DOHH2 (cell line): ENCODE results near the gene CEP63.

Experiments used
- H3F3A ChIP-seq: fragments of 200-600 bp; sonication (generic), shearing (Covaris generic); 2 replicates; pipeline ENCODE4 v1.6.0; 2016; ENCODE audit warnings: antibody characterized with exemption, mild to moderate bottlenecking; ENCODE audit not compliant: control insufficient read depth, insufficient read depth
- H3K27ac ChIP-seq: fragments of 200-600 bp; sonication (generic); 2 replicates; pipeline ENCODE4 v1.5.1; 2014; ENCODE audit warnings: low read depth, mild to moderate bottlenecking, low read length, moderate library complexity
- H3K27me3 ChIP-seq: fragments of 200-600 bp; sonication (generic); 2 replicates; pipeline ENCODE4 v1.6.1; 2014; ENCODE audit warnings: mild to moderate bottlenecking, low read length, mixed read lengths; ENCODE audit not compliant: control insufficient read depth
- H3K36me3 ChIP-seq: fragments of 200-600 bp; sonication (generic); 2 replicates; pipeline ENCODE4 v1.6.1; 2014; ENCODE audit warnings: mild to moderate bottlenecking, low read length, moderate library complexity, mixed read lengths; ENCODE audit not compliant: control insufficient read depth
- H3K4me1 ChIP-seq: fragments of 200-600 bp; sonication (generic); 2 replicates; pipeline ENCODE4 v1.6.1; 2014; ENCODE audit warnings: mild to moderate bottlenecking, low read length, mixed read lengths; ENCODE audit not compliant: control insufficient read depth
- H3K4me2 ChIP-seq: fragments of 200-600 bp; sonication (generic); 2 replicates; pipeline ENCODE4 v1.6.0; 2014; ENCODE audit warnings: mild to moderate bottlenecking, low read length, moderate library complexity
- H3K4me3 ChIP-seq: fragments of 200-600 bp; sonication (generic); 2 replicates; pipeline ENCODE4 v1.5.1; 2014; ENCODE audit warnings: mild to moderate bottlenecking, low read length, mixed read lengths
- H3K79me2 ChIP-seq: fragments of 200-600 bp; sonication (generic); 2 replicates; pipeline ENCODE4 v1.6.1; 2014; ENCODE audit warnings: mild to moderate bottlenecking, low read length, mixed read lengths; ENCODE audit not compliant: control insufficient read depth
- H3K9me2 ChIP-seq: fragments of 200-600 bp; sonication (generic); replicated peaks from 2 replicates; pipeline ENCODE4 v1.6.1; 2014; ENCODE audit warnings: mild to moderate bottlenecking, low read length, mixed read lengths; ENCODE audit not compliant: control insufficient read depth
- H3K9me3 ChIP-seq: fragments of 200-600 bp; sonication (generic); 2 replicates; pipeline ENCODE4 v1.6.1; 2014; ENCODE audit warnings: antibody characterized with exemption, low read length, mixed read lengths; ENCODE audit not compliant: control insufficient read depth, insufficient read depth
- H4K20me1 ChIP-seq: fragments of 200-600 bp; sonication (generic); 2 replicates; pipeline ENCODE4 v1.6.0; 2014; ENCODE audit warnings: low read depth, mild to moderate bottlenecking, antibody characterized with exemption, low read length, moderate library complexity; ENCODE audit not compliant: control insufficient read depth, insufficient read depth
- EZH2phosphoT487 ChIP-seq: fragments of 200-600 bp; sonication (generic); IDR thresholded peaks from 2 replicates; pipeline ENCODE4 v1.6.1; 2017; ENCODE audit warnings: borderline replicate concordance, mild to moderate bottlenecking, antibody characterized with exemption, low read length, moderate library complexity, mixed read lengths
- TF ChIP-seq, protein P1 (sequence below): fragments of 200-600 bp; sonication (generic); IDR thresholded peaks from one replicate; pipeline ENCODE4 v1.5.1; 2014; ENCODE audit warnings: antibody characterized with exemption, mild to moderate bottlenecking, low read depth, low read length; ENCODE audit not compliant: poor library complexity, severe bottlenecking

CEP63 gene

DNA sequence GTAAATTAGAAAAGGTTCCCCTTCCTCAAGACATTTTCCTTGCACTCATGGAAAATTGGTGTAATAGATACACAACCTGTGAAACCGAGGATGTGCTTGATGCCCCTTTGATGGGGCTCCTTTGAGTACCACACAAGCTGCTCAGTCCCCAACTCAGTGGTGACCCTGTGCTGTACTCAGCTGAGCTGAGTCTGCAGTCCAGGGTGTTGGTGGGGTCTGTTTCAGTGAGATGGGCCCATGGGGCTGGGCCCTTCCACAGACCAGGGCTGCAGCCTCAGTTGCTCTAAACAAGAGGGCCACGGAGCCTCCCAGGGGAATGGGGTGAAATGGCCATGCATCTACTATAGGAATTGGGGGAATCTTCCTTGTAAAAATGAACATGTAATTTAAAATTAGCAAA lies 125.7 kb downstream of the CEP63 start:
- Histone ChIP-seq H3F3A (no peaks in the 10 kb centered on the region), H3K27me3 (no peaks in the 10 kb centered on the region), H4K20me1 (no peaks in the 10 kb centered on the region), H3K9me2 (no peaks in the 10 kb centered on the region), H3K4me3 (no peak overlapping the region), H3K79me2 (no peaks in the 10 kb centered on the region), H3K27ac (no peak overlapping the region), H3K4me1 (no peaks in the 10 kb centered on the region), H3K4me2 (no peak overlapping the region), H3K9me3 (no peaks in the 10 kb centered on the region), H3K36me3 (no peaks in the 10 kb centered on the region)
- TF ChIP-seq EZH2phosphoT487, result no peak
- TF ChIP-seq, protein P1, sequence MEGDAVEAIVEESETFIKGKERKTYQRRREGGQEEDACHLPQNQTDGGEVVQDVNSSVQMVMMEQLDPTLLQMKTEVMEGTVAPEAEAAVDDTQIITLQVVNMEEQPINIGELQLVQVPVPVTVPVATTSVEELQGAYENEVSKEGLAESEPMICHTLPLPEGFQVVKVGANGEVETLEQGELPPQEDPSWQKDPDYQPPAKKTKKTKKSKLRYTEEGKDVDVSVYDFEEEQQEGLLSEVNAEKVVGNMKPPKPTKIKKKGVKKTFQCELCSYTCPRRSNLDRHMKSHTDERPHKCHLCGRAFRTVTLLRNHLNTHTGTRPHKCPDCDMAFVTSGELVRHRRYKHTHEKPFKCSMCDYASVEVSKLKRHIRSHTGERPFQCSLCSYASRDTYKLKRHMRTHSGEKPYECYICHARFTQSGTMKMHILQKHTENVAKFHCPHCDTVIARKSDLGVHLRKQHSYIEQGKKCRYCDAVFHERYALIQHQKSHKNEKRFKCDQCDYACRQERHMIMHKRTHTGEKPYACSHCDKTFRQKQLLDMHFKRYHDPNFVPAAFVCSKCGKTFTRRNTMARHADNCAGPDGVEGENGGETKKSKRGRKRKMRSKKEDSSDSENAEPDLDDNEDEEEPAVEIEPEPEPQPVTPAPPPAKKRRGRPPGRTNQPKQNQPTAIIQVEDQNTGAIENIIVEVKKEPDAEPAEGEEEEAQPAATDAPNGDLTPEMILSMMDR, result no peak

DNA sequence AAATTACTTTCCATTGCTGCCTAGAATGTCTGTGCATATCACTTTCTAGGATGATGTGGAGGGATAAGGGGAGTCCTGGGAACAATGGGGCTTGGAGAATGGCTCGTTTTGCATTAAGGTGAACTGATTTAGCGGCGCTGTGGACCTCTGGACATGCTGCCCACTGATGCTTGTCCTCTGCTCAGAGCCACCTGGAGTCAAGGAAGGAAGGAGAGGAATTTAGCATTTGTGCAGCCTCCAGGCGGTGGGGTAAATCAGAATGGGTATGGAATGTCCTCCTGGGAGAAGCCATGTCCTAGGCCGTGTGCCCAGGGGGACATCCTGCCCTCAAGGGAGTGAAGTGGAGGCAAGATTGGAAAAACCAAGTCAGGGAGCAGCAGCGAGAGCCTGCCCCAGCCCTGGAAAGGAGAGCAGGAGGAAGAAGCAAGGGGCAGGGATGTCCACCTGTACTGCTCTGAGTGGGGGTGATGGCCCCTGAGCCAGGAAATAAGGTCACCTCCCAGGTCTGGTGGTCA lies 127.2 kb downstream of the CEP63 start:
- no peaks in the 10 kb centered on the region for H3K79me2 ChIP-seq
- H3K36me3 ChIP-seq, result no peaks in the 10 kb centered on the region
- H3F3A ChIP-seq, result no peaks in the 10 kb centered on the region
- no peak overlapping the region for H3K27ac ChIP-seq
- no peak overlapping the region for H3K4me2 ChIP-seq
- H3K27me3 ChIP-seq, result no peaks in the 10 kb centered on the region
- H3K4me1 ChIP-seq, result no peaks in the 10 kb centered on the region
- no peaks in the 10 kb centered on the region for H3K9me3 ChIP-seq
- no peaks in the 10 kb centered on the region for H3K9me2 ChIP-seq
- H4K20me1 ChIP-seq, result no peaks in the 10 kb centered on the region
- no peak for TF ChIP-seq EZH2phosphoT487
- TF ChIP-seq, protein P1, result no peak
- H3K4me3 ChIP-seq, result no peak overlapping the region

DNA sequence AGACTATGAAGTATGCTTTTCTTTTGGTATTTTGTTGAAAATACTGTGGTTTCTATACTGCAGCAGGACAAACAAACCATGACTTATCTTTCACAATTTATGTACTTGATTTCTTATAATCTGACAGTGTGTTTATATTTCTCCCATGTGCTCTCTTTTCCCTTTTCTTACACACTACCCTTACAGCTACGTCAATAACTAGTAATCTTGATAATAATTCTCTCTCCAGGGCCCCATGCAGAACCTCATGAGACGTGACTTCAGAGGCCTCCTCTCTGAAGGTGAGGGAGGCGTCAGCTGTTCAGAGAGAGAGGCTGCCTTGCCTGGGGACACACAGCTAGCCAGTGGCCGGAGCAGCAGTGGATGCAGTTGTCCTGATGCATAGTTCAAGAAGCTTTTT lies 129.1 kb downstream of the CEP63 start:
- Histone ChIP-seq H3F3A (no peaks in the 10 kb centered on the region), H3K9me2 (no peaks in the 10 kb centered on the region), H3K79me2 (no peaks in the 10 kb centered on the region), H3K36me3 (no peaks in the 10 kb centered on the region), H3K27ac (no peak overlapping the region), H3K9me3 (no peaks in the 10 kb centered on the region), H3K27me3 (no peaks in the 10 kb centered on the region), H3K4me1 (no peaks in the 10 kb centered on the region), H3K4me2 (no peak overlapping the region), H4K20me1 (no peaks in the 10 kb centered on the region), H3K4me3 (no peak overlapping the region)
- TF ChIP-seq, protein P1, result no peak
- TF ChIP-seq EZH2phosphoT487, result no peak
